HCT116 (cell line): Measurements from ENCODE around the gene CNKSR3. TPM values are rescaled to one million over a fixed set of nuclear protein-coding genes. Genes with fewer than 3 reads are reported as not detected.
A peak's percentile ranks its signal among the peaks of the same experiment; 100 is the strongest.

Source experiments
- ATAC-seq: fragments of 200-7000 bp; cut with Tn5 transposase; 2 replicates; pipeline ENCODE4 v1.9.1; 2020; ENCODE audit warnings: mild to moderate bottlenecking, moderate library complexity
- BruUV-seq: library from RNA; stranded (reverse); fragments of 400-500 nt; replicated peaks from 2 replicates; lab custom pipeline; 2021; lab: Mats Ljungman, UMichigan
- CTCF ChIA-PET: fragments of 300-600 bp; sonication (Branson Sonifier 250); formaldehyde crosslinking; loops from one replicate; lab custom pipeline; 2021; ENCODE audit warnings: antibody characterized with exemption; lab: Charles Lee
- POLR2A ChIA-PET: fragments of 300-600, 350-600 bp; sonication (Branson Sonifier 250); formaldehyde crosslinking; loops from one replicate; lab custom pipeline; 2021; ENCODE audit warnings: antibody characterized with exemption; lab: Charles Lee
- RAD21 ChIA-PET, 2 experiments: fragments of 300-600 bp; sonication (Branson Sonifier 250); formaldehyde crosslinking; loops; one replicate each; lab custom pipeline; 2023; ENCODE audit warnings: low total read pairs in 2 of 2; ENCODE audit not compliant: uncharacterized antibody in 2 of 2, unreplicated experiment in 2 of 2, low non-redundant PET in 1 of 2; lab: Charles Lee
- DNase-seq: peaks from one replicate; pipeline ENCODE4 v3.0.0-alpha.2; 2010; ENCODE audit warnings: low read depth, low spot score
- H2AFZ ChIP-seq: fragments of 200-600 bp; shearing (Covaris generic), sonication (generic); 2 replicates; pipeline ENCODE4 v1.6.1; 2017; ENCODE audit warnings: low read depth, mixed run types, mixed read lengths, antibody characterized with exemption, low read length; ENCODE audit not compliant: poor library complexity, severe bottlenecking
- H3K27ac ChIP-seq: 2 replicates; pipeline ENCODE4 v1.5.1; 2012; ENCODE audit warnings: low read depth, low read length
- H3K27me3 ChIP-seq: fragments of 200-600 bp; sonication (generic); 2 replicates; pipeline ENCODE4 v1.6.1; 2016; ENCODE audit warnings: mixed run types, low read length, mixed read lengths; ENCODE audit not compliant: insufficient read depth
- H3K36me3 ChIP-seq, 2 experiments: fragments of 200-500 bp in 1 of 2; fragments of 200-600 bp in 1 of 2; sonication (Bioruptor generic) in 1 of 2; sonication (generic) in 1 of 2; 2 replicates each; pipeline versions ENCODE4 v1.5.1 to v1.6.1; 2014 to 2016; ENCODE audit warnings: low read length in 2 of 2, inconsistent platforms in 1 of 2, mixed read lengths in 1 of 2, mixed run types in 1 of 2; ENCODE audit not compliant: insufficient read depth in 2 of 2, control insufficient read depth in 1 of 2
- H3K4me1 ChIP-seq, 2 experiments: fragments of 200-600 bp in 1 of 2; sonication (generic) in 1 of 2; 2 replicates each; pipeline versions ENCODE4 v1.5.1 to v1.6.1; 2012 to 2017; ENCODE audit warnings: low read length in 2 of 2, inconsistent platforms in 1 of 2, mild to moderate bottlenecking in 1 of 2, mixed read lengths in 1 of 2, mixed run types in 1 of 2, moderate library complexity in 1 of 2; ENCODE audit not compliant: insufficient read depth in 2 of 2, control insufficient read depth in 1 of 2
- H3K4me2 ChIP-seq: fragments of 200-600 bp; sonication (generic); 2 replicates; pipeline ENCODE4 v1.6.1; 2017; ENCODE audit warnings: mixed run types, low read length, mixed read lengths
- H3K4me3 ChIP-seq, 2 experiments: fragments of 200-600 bp in 1 of 2; sonication (generic) in 1 of 2; replicated peaks in 1 of 2; 2 replicates each; pipeline ENCODE4 v1.5.1; 2011 to 2016; ENCODE audit warnings: low read length in 2 of 2, control low read depth in 1 of 2, low read depth in 1 of 2, mild to moderate bottlenecking in 1 of 2, mixed read lengths in 1 of 2, mixed run types in 1 of 2
- H3K79me2 ChIP-seq: fragments of 200-600 bp; sonication (generic); 2 replicates; pipeline ENCODE4 v1.6.1; 2017; ENCODE audit warnings: mild to moderate bottlenecking, mixed run types, low read length, moderate library complexity, mixed read lengths; ENCODE audit not compliant: insufficient read depth
- H3K9ac ChIP-seq: fragments of 200-600 bp; sonication (generic); 2 replicates; pipeline ENCODE4 v1.6.1; 2016; ENCODE audit warnings: low read length, mixed read lengths
- H3K9me2 ChIP-seq: fragments of 200-600 bp; sonication (generic), shearing (Covaris generic); 2 replicates; pipeline ENCODE4 v1.6.1; 2017; ENCODE audit warnings: mixed run types, mild to moderate bottlenecking, moderate library complexity; ENCODE audit not compliant: insufficient read depth
- H3K9me3 ChIP-seq, 2 experiments: fragments of 200-500 bp in 1 of 2; fragments of 200-600 bp in 1 of 2; sonication (Bioruptor generic) in 1 of 2; sonication (generic) in 1 of 2; 2 replicates each; pipeline ENCODE4 v1.6.1; 2014 to 2017; ENCODE audit warnings: low read length in 2 of 2, mixed read lengths in 2 of 2, inconsistent platforms in 1 of 2, low read depth in 1 of 2, mild to moderate bottlenecking in 1 of 2, mixed run types in 1 of 2, moderate library complexity in 1 of 2; ENCODE audit not compliant: control insufficient read depth in 1 of 2, insufficient read depth in 1 of 2
- H4K20me1 ChIP-seq: fragments of 200-600 bp; sonication (generic), shearing (Covaris generic); 2 replicates; pipeline ENCODE4 v1.6.1; 2017; ENCODE audit warnings: mixed run types, mild to moderate bottlenecking, moderate library complexity; ENCODE audit not compliant: insufficient read depth
- CBX3 ChIP-seq: IDR thresholded peaks from 2 replicates; pipeline ENCODE4 v1.6.1; 2012; ENCODE audit warnings: low read depth
- CEBPB ChIP-seq: IDR thresholded peaks from 2 replicates; pipeline ENCODE4 v1.6.1; 2012; ENCODE audit warnings: low read depth
- EGR1 ChIP-seq: IDR thresholded peaks from 2 replicates; pipeline ENCODE4 v1.6.1; 2012; ENCODE audit warnings: low read depth
- EZH2phosphoT487 ChIP-seq: fragments of 200-600 bp; IDR thresholded peaks from 2 replicates; pipeline ENCODE4 v1.6.1; 2018; ENCODE audit warnings: antibody characterized with exemption, borderline replicate concordance
- FOSL1 ChIP-seq: IDR thresholded peaks from 2 replicates; pipeline ENCODE4 v1.6.1; 2012; ENCODE audit warnings: low read depth
- JUND ChIP-seq: IDR thresholded peaks from 2 replicates; pipeline ENCODE4 v1.6.1; 2012
- MAX ChIP-seq: IDR thresholded peaks from 2 replicates; pipeline ENCODE4 v1.6.1; 2012
- SP1 ChIP-seq: IDR thresholded peaks from 2 replicates; pipeline ENCODE4 v1.6.1; 2012; ENCODE audit warnings: low read depth
- SRF ChIP-seq: IDR thresholded peaks from 2 replicates; pipeline ENCODE4 v1.6.1; 2012; ENCODE audit warnings: low read depth
- TCF7L2 ChIP-seq: IDR thresholded peaks from 2 replicates; pipeline ENCODE4 v1.7.0; 2011; ENCODE audit warnings: borderline replicate concordance, inconsistent platforms; ENCODE audit not compliant: insufficient read depth, insufficient read length; ENCODE audit errors: extremely low read depth
- ZFX ChIP-seq: fragments of 450-650 bp; IDR thresholded peaks from 2 replicates; pipeline ENCODE4 v1.6.1; 2017
- ZNF274 ChIP-seq: fragments of 200-500 bp; sonication (Bioruptor generic); IDR thresholded peaks from 2 replicates; pipeline ENCODE4 v1.6.1; 2014; ENCODE audit warnings: mild to moderate bottlenecking, low read depth, low read length, inconsistent platforms
- intact Hi-C: fragments of 100-400 bp; cut with micrococcal nuclease; formaldehyde crosslinking; loops from 2 replicates; pipeline ENCODE4 v1.10.0; 2022
- total RNA-seq: library from RNA; stranded (reverse); gene quantifications from one replicate; pipeline ENCODE4 v1.2.1, GENCODE V29; 2021; ENCODE audit not compliant: unreplicated experiment

Gene CNKSR3
- total RNA-seq, 1 experiment from 2014 or later: 15.4 TPM

- TF ChIP-seq CBX3 (no peak), ZFX (no peak)
These were observed 20.7 kb downstream of the CNKSR3 start (continued) for GRCh38 chr6:154489822-154490221.

GRCh38 chr6:154488802-154489437, 21.6 kb downstream of the CNKSR3 start:
- Histone ChIP-seq H3K4me1 (peaks cover 17 to 29% of the 10 kb centered on the region in 2 experiments), H4K20me1 (no peaks in the 10 kb centered on the region), H2AFZ (no peak overlapping the region), H3K9ac (no peak overlapping the region; the same call in 1 of the 2 replicates), H3K4me2 (peak overlapping the region; percentile 43), H3K27ac (0 out of 2 replicates have a peak overlapping the region, but pooled peaks have one; percentile 12), H3K36me3 (no peaks in the 10 kb centered on the region), H3K4me3 (peak overlapping the region in 1 of 2 experiments; percentile 8; a peak in 2 of 4 replicates), H3K9me3 (no peaks in the 10 kb centered on the region), H3K79me2 (peaks cover 17% of the 10 kb centered on the region), H3K9me2 (no peaks in the 10 kb centered on the region), H3K27me3 (no peaks in the 10 kb centered on the region)
- no TSS peak for BruUV-seq
- peak; percentile 40; the same call in 1 of the 2 replicates for TF ChIP-seq CBX3
- TF ChIP-seq MAX: peak; percentile 21; the same call in 1 of the 2 replicates
- TF ChIP-seq JUND: peak; percentile 60
- TF ChIP-seq SRF: no peak
- 0 out of 2 replicates have a peak, but pooled peaks have one; percentile 23 for TF ChIP-seq EGR1
- TF ChIP-seq TCF7L2: no peak
- TF ChIP-seq ZFX: no peak
- TF ChIP-seq CEBPB: peak; percentile 51; the same call in 1 of the 2 replicates
- peak; percentile 64 for TF ChIP-seq FOSL1
- TF ChIP-seq SP1: peak; percentile 58
- no peak for TF ChIP-seq EZH2phosphoT487
- TF ChIP-seq ZNF274: no peak
- intact Hi-C loops: no loop called here
- POLR2A ChIA-PET: no interaction called here
- ATAC-seq (peak; percentile 80), DNase-seq (peak; percentile 44)
- CTCF ChIA-PET: interaction anchor here (2.1 kb wide), 1 partner anchor 12 kb away, joined by 4 read pairs; no protein-coding TSS in a partner anchor
- RAD21 ChIA-PET: no interaction called here
